HUES6 (cell line): ENCODE measurements around the gene RBM45.

Source experiments
- H3K27ac ChIP-seq: 2 replicates; pipeline ENCODE4 v1.7.0; 2013; ENCODE audit warnings: low read depth, mild to moderate bottlenecking, low read length, inconsistent platforms
- H3K27me3 ChIP-seq: 2 replicates; pipeline ENCODE4 v1.6.1; 2013; ENCODE audit warnings: low read length; ENCODE audit not compliant: control insufficient read depth, insufficient read depth
- H3K36me3 ChIP-seq: 2 replicates; pipeline ENCODE4 v1.6.1; 2013; ENCODE audit warnings: low read length; ENCODE audit not compliant: control insufficient read depth, insufficient read depth
- H3K4me1 ChIP-seq: 2 replicates; pipeline ENCODE4 v1.6.1; 2013; ENCODE audit warnings: low read length; ENCODE audit not compliant: control insufficient read depth, insufficient read depth
- H3K4me3 ChIP-seq: 2 replicates; pipeline ENCODE4 v1.5.1; 2013; ENCODE audit warnings: low read depth, low read length
- H3K9ac ChIP-seq: one replicate; pipeline ENCODE4 v1.6.1; 2013; ENCODE audit warnings: mild to moderate bottlenecking, low read length
- H3K9me3 ChIP-seq: 2 replicates; pipeline ENCODE4 v1.6.1; 2013; ENCODE audit warnings: low read depth, low read length; ENCODE audit not compliant: control insufficient read depth, insufficient read depth

Gene RBM45

GRCh38 chr2:178112202-178113152, at the start of gene RBM45:
Gene RBM45 (plus strand): TSS chr2:178112437. CDS start chr2:178112547, 110 bp downstream.
- no peaks in the 10 kb centered on the region for H3K36me3 ChIP-seq
- H3K27ac ChIP-seq: no peak within 1 kb of the TSS
- H3K4me3 ChIP-seq: peak within 1 kb of the TSS; percentile 92

GRCh38 chr2:178066324-178066723, 45.9 kb upstream of the RBM45 start:
- H3K4me3 ChIP-seq: no peak overlapping the region
- peaks cover 8% of the 10 kb centered on the region for H3K27me3 ChIP-seq
- H3K9ac ChIP-seq: no peak overlapping the region
- no peaks in the 10 kb centered on the region for H3K9me3 ChIP-seq
- H3K36me3 ChIP-seq: no peaks in the 10 kb centered on the region
- no peak overlapping the region for H3K27ac ChIP-seq
- H3K4me1 ChIP-seq: no peaks in the 10 kb centered on the region

More at GRCh38 chr2:178112202-178113152, at the start of gene RBM45:
- no peaks in the 10 kb centered on the region for H3K9me3 ChIP-seq
- H3K9ac ChIP-seq: peak within 1 kb of the TSS; percentile 75
- peaks cover 5% of the 10 kb centered on the region for H3K4me1 ChIP-seq
- no peaks in the 10 kb centered on the region for H3K27me3 ChIP-seq

- H3K9ac ChIP-seq: no peak overlapping the region
- H3K27me3 ChIP-seq: peaks cover 16% of the 10 kb centered on the region
- no peak overlapping the region for H3K27ac ChIP-seq
- no peaks in the 10 kb centered on the region for H3K9me3 ChIP-seq
- no peaks in the 10 kb centered on the region for H3K4me1 ChIP-seq
- no peak overlapping the region for H3K4me3 ChIP-seq
- no peaks in the 10 kb centered on the region for H3K36me3 ChIP-seq
Measured at GRCh38 chr2:178066890-178067669, 45.2 kb upstream of the RBM45 start.

- H3K27me3 ChIP-seq: peaks cover 32% of the 10 kb centered on the region
- peaks cover 4% of the 10 kb centered on the region; the same call in 1 of the 2 replicates for H3K4me1 ChIP-seq
- no peaks in the 10 kb centered on the region for H3K9me3 ChIP-seq
- no peak overlapping the region for H3K9ac ChIP-seq
- H3K36me3 ChIP-seq: no peaks in the 10 kb centered on the region
- no peak overlapping the region for H3K4me3 ChIP-seq
- no peak overlapping the region for H3K27ac ChIP-seq
Measured at GRCh38 chr2:178068823-178069454, 43.3 kb upstream of the RBM45 start.

GRCh38 chr2:178069551-178069950, 42.7 kb upstream of the RBM45 start:
- Histone ChIP-seq H3K4me1 (peaks cover 4% of the 10 kb centered on the region; the same call in 1 of the 2 replicates), H3K4me3 (no peak overlapping the region), H3K9me3 (no peaks in the 10 kb centered on the region), H3K36me3 (no peaks in the 10 kb centered on the region), H3K27ac (no peak overlapping the region), H3K9ac (no peak overlapping the region), H3K27me3 (peaks cover 36% of the 10 kb centered on the region)

GRCh38 chr2:178070824-178071223, 41.4 kb upstream of the RBM45 start:
- peaks cover 4% of the 10 kb centered on the region; the same call in 1 of the 2 replicates for H3K4me1 ChIP-seq
- H3K27ac ChIP-seq: no peak overlapping the region
- no peak overlapping the region for H3K4me3 ChIP-seq
- no peak overlapping the region for H3K9ac ChIP-seq
- H3K27me3 ChIP-seq: peaks cover 36% of the 10 kb centered on the region
- no peaks in the 10 kb centered on the region for H3K36me3 ChIP-seq
- no peaks in the 10 kb centered on the region for H3K9me3 ChIP-seq

GRCh38 chr2:178072000-178072382, 40.2 kb upstream of the RBM45 start:
- Histone ChIP-seq H3K9me3 (no peaks in the 10 kb centered on the region), H3K27me3 (peaks cover 36% of the 10 kb centered on the region), H3K36me3 (no peaks in the 10 kb centered on the region), H3K4me1 (peaks cover 4% of the 10 kb centered on the region; the same call in 1 of the 2 replicates), H3K9ac (no peak overlapping the region), H3K4me3 (peak overlapping the region; percentile 91), H3K27ac (no peak overlapping the region)

- Histone ChIP-seq H3K9me3 (no peaks in the 10 kb centered on the region), H3K36me3 (no peaks in the 10 kb centered on the region), H3K27ac (no peak within 1 kb of the TSS), H3K9ac (peak within 1 kb of the TSS; percentile 54), H3K4me3 (peak within 1 kb of the TSS; percentile 91), H3K27me3 (peaks cover 36% of the 10 kb centered on the region), H3K4me1 (peaks cover 4% of the 10 kb centered on the region; the same call in 1 of the 2 replicates)
Measured at GRCh38 chr2:178072383-178073301, 39.6 kb upstream of the RBM45 start, which contains the start of gene PDE11A. Gene PDE11A (minus strand): TSS chr2:178072777. CDS start chr2:178072437, 340 bp downstream.

- no peak overlapping the region for H3K9ac ChIP-seq
- peaks cover 4% of the 10 kb centered on the region; the same call in 1 of the 2 replicates for H3K4me1 ChIP-seq
- peaks cover 36% of the 10 kb centered on the region for H3K27me3 ChIP-seq
- H3K27ac ChIP-seq: no peak overlapping the region
- H3K4me3 ChIP-seq: no peak overlapping the region
- H3K9me3 ChIP-seq: 0 out of 2 replicates have a peak, but pooled peaks cover 3% of the 10 kb centered on the region
- no peaks in the 10 kb centered on the region for H3K36me3 ChIP-seq
Measured at GRCh38 chr2:178074123-178075005, 37.9 kb upstream of the RBM45 start.
